ENCODE results near the gene HRH3.

The HRH3 gene

GRCh38 chr20:62227591-62227976, 7.5 kb upstream of the HRH3 start:
- FAIRE-seq (no peak), DNase-seq (ENCODE audit: insufficient read length, low spot score) (no peak)
- TF ChIP-seq PAX5 (IDR thresholded peaks at IDR 0.05; ENCODE audit: insufficient read depth, low read length, severe bottlenecking) (no peak), POLR2A (IDR thresholded peaks at IDR 0.05; ENCODE audit: low read depth, low read length) (no peak), TAF1 (IDR thresholded peaks at IDR 0.05; ENCODE audit: low read depth, low read length) (no peak), POU2F2 (IDR thresholded peaks at IDR 0.05; ENCODE audit: low read depth, low read length) (no peak), POLR2AphosphoS5 (IDR thresholded peaks at IDR 0.05; ENCODE audit: low read depth, low read length) (no peak), SPI1 (IDR thresholded peaks at IDR 0.05; ENCODE audit: low read depth, low read length) (no peak)

- FAIRE-seq: no peak
- no peak for DNase-seq (ENCODE audit: insufficient read length, low spot score)
- TF ChIP-seq POLR2A (IDR thresholded peaks at IDR 0.05; ENCODE audit: low read depth, low read length): no peak
- no peak for TF ChIP-seq POLR2AphosphoS5 (IDR thresholded peaks at IDR 0.05; ENCODE audit: low read depth, low read length)
- no peak for TF ChIP-seq TAF1 (IDR thresholded peaks at IDR 0.05; ENCODE audit: low read depth, low read length)
- TF ChIP-seq POU2F2 (IDR thresholded peaks at IDR 0.05; ENCODE audit: low read depth, low read length): no peak
Observed at GRCh38 chr20:62226707-62227590, 6.9 kb upstream of the HRH3 start.

GRCh38 chr20:62225820-62226635, 6.0 kb upstream of the HRH3 start:
- no peak for TF ChIP-seq SPI1 (IDR thresholded peaks at IDR 0.05; ENCODE audit: low read depth, low read length)
- no peak for TF ChIP-seq PAX5 (IDR thresholded peaks at IDR 0.05; ENCODE audit: insufficient read depth, low read length, severe bottlenecking)
- TF ChIP-seq TAF1 (IDR thresholded peaks at IDR 0.05; ENCODE audit: low read depth, low read length): no peak
- TF ChIP-seq POLR2AphosphoS5 (IDR thresholded peaks at IDR 0.05; ENCODE audit: low read depth, low read length): no peak
- no peak for TF ChIP-seq POU2F2 (IDR thresholded peaks at IDR 0.05; ENCODE audit: low read depth, low read length)
- no peak for TF ChIP-seq POLR2A (IDR thresholded peaks at IDR 0.05; ENCODE audit: low read depth, low read length)
- DNase-seq (ENCODE audit: insufficient read length, low spot score) (no peak), FAIRE-seq (no peak)

- TF ChIP-seq POU2F2 (IDR thresholded peaks at IDR 0.05; ENCODE audit: low read depth, low read length) (no peak), POLR2AphosphoS5 (IDR thresholded peaks at IDR 0.05; ENCODE audit: low read depth, low read length) (no peak), PAX5 (IDR thresholded peaks at IDR 0.05; ENCODE audit: insufficient read depth, low read length, severe bottlenecking) (no peak), POLR2A (IDR thresholded peaks at IDR 0.05; ENCODE audit: low read depth, low read length) (no peak), TAF1 (IDR thresholded peaks at IDR 0.05; ENCODE audit: low read depth, low read length) (no peak), SPI1 (IDR thresholded peaks at IDR 0.05; ENCODE audit: low read depth, low read length) (no peak)
- no peak for FAIRE-seq
- DNase-seq (ENCODE audit: insufficient read length, low spot score): no peak
Observed at GRCh38 chr20:62225026-62225425, 4.9 kb upstream of the HRH3 start.

- DNase-seq (ENCODE audit: insufficient read length, low spot score) (no peak), FAIRE-seq (no peak)
- TF ChIP-seq POLR2AphosphoS5 (IDR thresholded peaks at IDR 0.05; ENCODE audit: low read depth, low read length) (no peak), SPI1 (IDR thresholded peaks at IDR 0.05; ENCODE audit: low read depth, low read length) (no peak), PAX5 (IDR thresholded peaks at IDR 0.05; ENCODE audit: insufficient read depth, low read length, severe bottlenecking) (no peak), TAF1 (IDR thresholded peaks at IDR 0.05; ENCODE audit: low read depth, low read length) (no peak), POU2F2 (IDR thresholded peaks at IDR 0.05; ENCODE audit: low read depth, low read length) (no peak), POLR2A (IDR thresholded peaks at IDR 0.05; ENCODE audit: low read depth, low read length) (no peak)
Observed at GRCh38 chr20:62224113-62224855, 4.2 kb upstream of the HRH3 start.

- no peak for DNase-seq (ENCODE audit: insufficient read length, low spot score)
- no peak for FAIRE-seq
- TF ChIP-seq POLR2A (IDR thresholded peaks at IDR 0.05; ENCODE audit: low read depth, low read length) (no peak), POLR2AphosphoS5 (IDR thresholded peaks at IDR 0.05; ENCODE audit: low read depth, low read length) (no peak), TAF1 (IDR thresholded peaks at IDR 0.05; ENCODE audit: low read depth, low read length) (no peak), POU2F2 (IDR thresholded peaks at IDR 0.05; ENCODE audit: low read depth, low read length) (no peak)
Observed at GRCh38 chr20:62223571-62223970, 3.5 kb upstream of the HRH3 start.

GRCh38 chr20:62222972-62223371, 2.9 kb upstream of the HRH3 start:
- FAIRE-seq: no peak
- TF ChIP-seq POU2F2 (IDR thresholded peaks at IDR 0.05; ENCODE audit: low read depth, low read length) (no peak), SPI1 (IDR thresholded peaks at IDR 0.05; ENCODE audit: low read depth, low read length) (no peak), TAF1 (IDR thresholded peaks at IDR 0.05; ENCODE audit: low read depth, low read length) (no peak), POLR2AphosphoS5 (IDR thresholded peaks at IDR 0.05; ENCODE audit: low read depth, low read length) (no peak), POLR2A (IDR thresholded peaks at IDR 0.05; ENCODE audit: low read depth, low read length) (no peak), PAX5 (IDR thresholded peaks at IDR 0.05; ENCODE audit: insufficient read depth, low read length, severe bottlenecking) (no peak)

GRCh38 chr20:62222266-62222850, 2.3 kb upstream of the HRH3 start:
- no peak for FAIRE-seq
- TF ChIP-seq POLR2AphosphoS5 (IDR thresholded peaks at IDR 0.05; ENCODE audit: low read depth, low read length) (no peak), POU2F2 (IDR thresholded peaks at IDR 0.05; ENCODE audit: low read depth, low read length) (no peak), POLR2A (IDR thresholded peaks at IDR 0.05; ENCODE audit: low read depth, low read length) (no peak), PAX5 (IDR thresholded peaks at IDR 0.05; ENCODE audit: insufficient read depth, low read length, severe bottlenecking) (no peak), TAF1 (IDR thresholded peaks at IDR 0.05; ENCODE audit: low read depth, low read length) (no peak)
- DNase-seq (ENCODE audit: insufficient read length, low spot score): no peak

More at GRCh38 chr20:62222972-62223371, 2.9 kb upstream of the HRH3 start:
- DNase-seq (ENCODE audit: insufficient read length, low spot score): no peak

Measured in GM12891 (cell line).